Measurements from ENCODE around the gene KCTD16.

KCTD16 gene

DNA sequence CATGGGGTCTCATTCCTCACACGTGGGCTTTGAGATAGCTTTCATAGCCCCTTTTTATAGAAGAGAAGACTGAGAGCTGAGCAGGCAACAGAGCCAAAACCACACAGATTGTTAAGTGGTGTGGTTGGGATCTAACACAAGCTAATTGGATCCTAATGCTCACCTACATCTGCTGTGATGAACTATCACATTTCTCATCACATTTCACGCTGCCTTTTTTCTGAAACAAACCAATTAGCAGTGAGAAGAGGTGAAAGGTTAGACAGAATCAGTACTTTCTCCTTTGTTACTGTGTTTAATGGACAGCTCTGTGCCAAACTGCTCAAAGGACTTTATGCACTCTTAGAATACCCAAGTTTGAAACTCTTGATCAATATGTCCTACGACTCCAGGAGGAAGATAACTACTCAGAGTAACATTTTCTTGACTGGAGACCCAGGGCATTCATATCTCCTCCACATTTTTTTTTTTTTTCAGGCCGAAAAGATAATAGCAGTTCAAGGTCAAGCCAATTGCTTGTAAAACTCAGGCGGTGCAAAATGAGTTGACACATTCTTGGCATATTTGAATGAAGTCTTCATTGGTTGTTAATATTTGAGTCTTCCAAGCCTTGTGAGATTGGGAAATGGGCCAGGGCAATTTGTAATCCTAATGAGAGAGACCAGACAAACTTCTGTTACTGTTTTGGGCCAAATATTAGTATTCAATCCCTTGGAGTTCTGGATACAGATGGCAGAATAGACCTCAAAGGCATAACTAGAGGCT lies 138.4 kb downstream of the KCTD16 start:
- Histone ChIP-seq H3K4me1 (ENCODE audit: insufficient read depth, low read length) (no peaks in the 10 kb centered on the region), H3K36me3 (ENCODE audit: insufficient read depth, low read length) (no peaks in the 10 kb centered on the region), H3K27me3 (ENCODE audit: insufficient read depth, low read length, poor library complexity) (peaks cover 8% of the 10 kb centered on the region), H3K27ac (ENCODE audit: low read length) (no peak overlapping the region), H2AFZ (ENCODE audit: low read depth, low read length) (no peak overlapping the region), H3K9ac (ENCODE audit: low read depth, low read length) (no peak overlapping the region), H4K20me1 (ENCODE audit: insufficient read depth, low read length) (no peaks in the 10 kb centered on the region), H3K79me2 (ENCODE audit: insufficient read depth, low read length) (no peaks in the 10 kb centered on the region), H3K4me3 (ENCODE audit: low read depth in 1 of 2, low read length in 2 of 2) (no peak overlapping the region), H3K9me3 (ENCODE audit: insufficient read depth, low read length, severe bottlenecking) (no peaks in the 10 kb centered on the region), H3K4me2 (ENCODE audit: insufficient read depth, low read length) (no peak overlapping the region)
- DNase-seq (no peak), ATAC-seq (ENCODE audit: insufficient read depth, low read depth) (no peak)
- no peak for TF ChIP-seq EZH2 (IDR thresholded peaks at IDR 0.05; ENCODE audit: borderline replicate concordance, low read depth, low read length, severe bottlenecking)
- TF ChIP-seq, protein P1, sequence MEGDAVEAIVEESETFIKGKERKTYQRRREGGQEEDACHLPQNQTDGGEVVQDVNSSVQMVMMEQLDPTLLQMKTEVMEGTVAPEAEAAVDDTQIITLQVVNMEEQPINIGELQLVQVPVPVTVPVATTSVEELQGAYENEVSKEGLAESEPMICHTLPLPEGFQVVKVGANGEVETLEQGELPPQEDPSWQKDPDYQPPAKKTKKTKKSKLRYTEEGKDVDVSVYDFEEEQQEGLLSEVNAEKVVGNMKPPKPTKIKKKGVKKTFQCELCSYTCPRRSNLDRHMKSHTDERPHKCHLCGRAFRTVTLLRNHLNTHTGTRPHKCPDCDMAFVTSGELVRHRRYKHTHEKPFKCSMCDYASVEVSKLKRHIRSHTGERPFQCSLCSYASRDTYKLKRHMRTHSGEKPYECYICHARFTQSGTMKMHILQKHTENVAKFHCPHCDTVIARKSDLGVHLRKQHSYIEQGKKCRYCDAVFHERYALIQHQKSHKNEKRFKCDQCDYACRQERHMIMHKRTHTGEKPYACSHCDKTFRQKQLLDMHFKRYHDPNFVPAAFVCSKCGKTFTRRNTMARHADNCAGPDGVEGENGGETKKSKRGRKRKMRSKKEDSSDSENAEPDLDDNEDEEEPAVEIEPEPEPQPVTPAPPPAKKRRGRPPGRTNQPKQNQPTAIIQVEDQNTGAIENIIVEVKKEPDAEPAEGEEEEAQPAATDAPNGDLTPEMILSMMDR (IDR thresholded peaks at IDR 0.05; ENCODE audit: borderline replicate concordance, extremely low read depth, low read length, poor library complexity, severe bottlenecking), result no peak

- Histone ChIP-seq H3K9ac (ENCODE audit: low read depth, low read length) (no peak overlapping the region), H3K4me1 (ENCODE audit: insufficient read depth, low read length) (no peaks in the 10 kb centered on the region), H3K27me3 (ENCODE audit: insufficient read depth, low read length, poor library complexity) (peaks cover 8% of the 10 kb centered on the region), H3K9me3 (ENCODE audit: insufficient read depth, low read length, severe bottlenecking) (no peaks in the 10 kb centered on the region), H3K4me2 (ENCODE audit: insufficient read depth, low read length) (no peak overlapping the region), H3K79me2 (ENCODE audit: insufficient read depth, low read length) (no peaks in the 10 kb centered on the region), H4K20me1 (ENCODE audit: insufficient read depth, low read length) (no peaks in the 10 kb centered on the region), H3K4me3 (ENCODE audit: low read depth in 1 of 2, low read length in 2 of 2) (no peak overlapping the region), H2AFZ (ENCODE audit: low read depth, low read length) (no peak overlapping the region), H3K36me3 (ENCODE audit: insufficient read depth, low read length) (no peaks in the 10 kb centered on the region), H3K27ac (ENCODE audit: low read length) (no peak overlapping the region)
- ATAC-seq (ENCODE audit: insufficient read depth, low read depth), result no peak
- no peak for DNase-seq
- TF ChIP-seq, protein P1 (IDR thresholded peaks at IDR 0.05; ENCODE audit: borderline replicate concordance, extremely low read depth, low read length, poor library complexity, severe bottlenecking), result no peak
- TF ChIP-seq EZH2 (IDR thresholded peaks at IDR 0.05; ENCODE audit: borderline replicate concordance, low read depth, low read length, severe bottlenecking), result no peak
These were observed 139.9 kb downstream of the KCTD16 start for GRCh38 chr5:144310621-144311020.

- no peak for ATAC-seq (ENCODE audit: insufficient read depth, low read depth)
These were observed 142.6 kb downstream of the KCTD16 start for GRCh38 chr5:144313147-144313726.

More at GRCh38 chr5:144313147-144313726, 142.6 kb downstream of the KCTD16 start:
- TF ChIP-seq, protein P1 (IDR thresholded peaks at IDR 0.05; ENCODE audit: borderline replicate concordance, extremely low read depth, low read length, poor library complexity, severe bottlenecking), result no peak
- no peak for TF ChIP-seq EZH2 (IDR thresholded peaks at IDR 0.05; ENCODE audit: borderline replicate concordance, low read depth, low read length, severe bottlenecking)
- no peak overlapping the region for H3K27ac ChIP-seq (ENCODE audit: low read length)
- H3K36me3 ChIP-seq (ENCODE audit: insufficient read depth, low read length), result no peaks in the 10 kb centered on the region
- no peaks in the 10 kb centered on the region for H3K9me3 ChIP-seq (ENCODE audit: insufficient read depth, low read length, severe bottlenecking)
- H2AFZ ChIP-seq (ENCODE audit: low read depth, low read length), result no peak overlapping the region
- H3K79me2 ChIP-seq (ENCODE audit: insufficient read depth, low read length), result no peaks in the 10 kb centered on the region
- H3K27me3 ChIP-seq (ENCODE audit: insufficient read depth, low read length, poor library complexity), result peaks cover 5% of the 10 kb centered on the region
- no peak overlapping the region for H3K9ac ChIP-seq (ENCODE audit: low read depth, low read length)
- no peaks in the 10 kb centered on the region for H3K4me1 ChIP-seq (ENCODE audit: insufficient read depth, low read length)
- DNase-seq, result no peak
- no peak overlapping the region for H3K4me2 ChIP-seq (ENCODE audit: insufficient read depth, low read length)
- H3K4me3 ChIP-seq (ENCODE audit: low read depth in 1 of 2, low read length in 2 of 2), result no peak overlapping the region
- no peaks in the 10 kb centered on the region for H4K20me1 ChIP-seq (ENCODE audit: insufficient read depth, low read length)
